Measurements from ENCODE around the gene IFT80. TPM values are rescaled to one million over a fixed set of nuclear protein-coding genes. Genes with fewer than 3 reads are reported as not detected.

Gene IFT80
- total and polyA plus RNA-seq, 2 experiments from 2014 or later, result 14.1 to 33.0 TPM

GRCh38 chr3:160291909-160292299 lies 107.1 kb downstream of the IFT80 start (continued):
- TF ChIP-seq ZNF462 (CRISPR knock-in tag; IDR thresholded peaks at IDR 0.05) (no peak), STAT1 (IDR thresholded peaks at IDR 0.05; ENCODE audit: unreplicated experiment) (no peak), ZNF114 (CRISPR knock-in tag; IDR thresholded peaks at IDR 0.05) (no peak), CREB1 (CRISPR knock-in tag; IDR thresholded peaks at IDR 0.05; ENCODE audit: low read depth) (no peak)
- TF ChIP-seq, protein P1, sequence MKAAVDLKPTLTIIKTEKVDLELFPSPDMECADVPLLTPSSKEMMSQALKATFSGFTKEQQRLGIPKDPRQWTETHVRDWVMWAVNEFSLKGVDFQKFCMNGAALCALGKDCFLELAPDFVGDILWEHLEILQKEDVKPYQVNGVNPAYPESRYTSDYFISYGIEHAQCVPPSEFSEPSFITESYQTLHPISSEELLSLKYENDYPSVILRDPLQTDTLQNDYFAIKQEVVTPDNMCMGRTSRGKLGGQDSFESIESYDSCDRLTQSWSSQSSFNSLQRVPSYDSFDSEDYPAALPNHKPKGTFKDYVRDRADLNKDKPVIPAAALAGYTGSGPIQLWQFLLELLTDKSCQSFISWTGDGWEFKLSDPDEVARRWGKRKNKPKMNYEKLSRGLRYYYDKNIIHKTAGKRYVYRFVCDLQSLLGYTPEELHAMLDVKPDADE (IDR thresholded peaks at IDR 0.05), result no peak

- Mint-ChIP-seq H3K36me3 (ENCODE audit: low read depth) (no peaks in the 10 kb centered on the region), H3K4me3 (no peak overlapping the region), H3K9me3 (no peaks in the 10 kb centered on the region), H3K27ac (no peak overlapping the region), H3K4me1 (no peaks in the 10 kb centered on the region; the same call in 1 of the 3 replicates), H3K27me3 (ENCODE audit: insufficient read depth, low read depth, poor library complexity) (peaks cover 2% of the 10 kb centered on the region)
- ATAC-seq, result no peak
- H3F3A ChIP-seq (replicated peaks; ENCODE audit: low read depth), result no peaks in the 10 kb centered on the region
- no peaks in the 10 kb centered on the region for H3K79me2 ChIP-seq (replicated peaks; ENCODE audit: insufficient read depth)
- H4K20me1 ChIP-seq (replicated peaks; ENCODE audit: insufficient read depth), result no peaks in the 10 kb centered on the region
- H3K4me1 ChIP-seq (ENCODE audit: insufficient read depth), result no peaks in the 10 kb centered on the region
- no peak overlapping the region for H3K4me3 ChIP-seq
- H3K27me3 ChIP-seq (ENCODE audit: insufficient read depth), result no peaks in the 10 kb centered on the region
- H2AFZ ChIP-seq, result no peak overlapping the region
- no peak overlapping the region for H3K4me2 ChIP-seq
- H3K9me2 ChIP-seq (ENCODE audit: insufficient read depth), result peaks cover 11% of the 10 kb centered on the region; the same call in 1 of the 2 replicates
- no peaks in the 10 kb centered on the region for H3K36me3 ChIP-seq (ENCODE audit: insufficient read depth)
- DNase-seq (ENCODE audit: low spot score), result no peak
- no peak overlapping the region for H3K27ac ChIP-seq (ENCODE audit: low read depth)
- TF ChIP-seq JUNB (IDR thresholded peaks at IDR 0.05; ENCODE audit: unreplicated experiment) (no peak), POLR2AphosphoS5 (IDR thresholded peaks at IDR 0.05; ENCODE audit: low read depth) (no peak), EZH2 (IDR thresholded peaks at IDR 0.05; ENCODE audit: low read depth, unreplicated experiment) (no peak), REST (IDR thresholded peaks at IDR 0.05; ENCODE audit: unreplicated experiment) (no peak), ZNF331 (CRISPR knock-in tag; IDR thresholded peaks at IDR 0.05; ENCODE audit: low read depth) (no peak), ZNF114 (CRISPR knock-in tag; IDR thresholded peaks at IDR 0.05) (no peak)
- TF ChIP-seq, protein P2, sequence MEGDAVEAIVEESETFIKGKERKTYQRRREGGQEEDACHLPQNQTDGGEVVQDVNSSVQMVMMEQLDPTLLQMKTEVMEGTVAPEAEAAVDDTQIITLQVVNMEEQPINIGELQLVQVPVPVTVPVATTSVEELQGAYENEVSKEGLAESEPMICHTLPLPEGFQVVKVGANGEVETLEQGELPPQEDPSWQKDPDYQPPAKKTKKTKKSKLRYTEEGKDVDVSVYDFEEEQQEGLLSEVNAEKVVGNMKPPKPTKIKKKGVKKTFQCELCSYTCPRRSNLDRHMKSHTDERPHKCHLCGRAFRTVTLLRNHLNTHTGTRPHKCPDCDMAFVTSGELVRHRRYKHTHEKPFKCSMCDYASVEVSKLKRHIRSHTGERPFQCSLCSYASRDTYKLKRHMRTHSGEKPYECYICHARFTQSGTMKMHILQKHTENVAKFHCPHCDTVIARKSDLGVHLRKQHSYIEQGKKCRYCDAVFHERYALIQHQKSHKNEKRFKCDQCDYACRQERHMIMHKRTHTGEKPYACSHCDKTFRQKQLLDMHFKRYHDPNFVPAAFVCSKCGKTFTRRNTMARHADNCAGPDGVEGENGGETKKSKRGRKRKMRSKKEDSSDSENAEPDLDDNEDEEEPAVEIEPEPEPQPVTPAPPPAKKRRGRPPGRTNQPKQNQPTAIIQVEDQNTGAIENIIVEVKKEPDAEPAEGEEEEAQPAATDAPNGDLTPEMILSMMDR (conservative IDR thresholded peaks at IDR 0.05; ENCODE audit: low read depth in 2 of 2), result no peak
- TF ChIP-seq, protein P1 (IDR thresholded peaks at IDR 0.05), result no peak
Measured at GRCh38 chr3:160291290-160291908, 107.6 kb downstream of the IFT80 start.

Measured in GM23338 (cell line).